Panc1 (cell line): Measurements from ENCODE around the gene ELMOD3. TPM values are rescaled to one million over a fixed set of nuclear protein-coding genes. Genes with fewer than 3 reads are reported as not detected.
A peak's percentile ranks its signal among the peaks of the same experiment; 100 is the strongest.

ENCODE experiments used
- ATAC-seq: fragments of 200-7000 bp; cut with Tn5 transposase; 2 replicates; pipeline ENCODE4 v1.9.1; 2020; ENCODE audit warnings: mild to moderate bottlenecking, moderate library complexity
- BruUV-seq: library from RNA; stranded (reverse); fragments of 400-500 nt; replicated peaks from 2 replicates; lab custom pipeline; 2021; lab: Mats Ljungman, UMichigan
- CTCF ChIA-PET: fragments of 300-600 bp; sonication (Branson Sonifier 250); formaldehyde crosslinking; loops from one replicate; lab custom pipeline; 2022; ENCODE audit warnings: antibody characterized with exemption; lab: Charles Lee
- POLR2A ChIA-PET: fragments of 300-600 bp; sonication (Branson Sonifier 250); formaldehyde crosslinking; loops from one replicate; lab custom pipeline; 2022; ENCODE audit warnings: antibody characterized with exemption; lab: Charles Lee
- DNase-seq: peaks from one replicate; pipeline ENCODE4 v3.0.0-alpha.2; 2010; ENCODE audit warnings: low read depth, low spot score
- H3K27ac ChIP-seq: 2 replicates; pipeline ENCODE4 v1.5.1; 2011; ENCODE audit warnings: mild to moderate bottlenecking, low read length, inconsistent platforms
- H3K27me3 ChIP-seq: fragments of 200-500 bp; sonication (Bioruptor generic); 2 replicates; pipeline ENCODE4 v1.6.0; 2014; ENCODE audit warnings: low read length, inconsistent platforms; ENCODE audit not compliant: control insufficient read depth, insufficient read depth
- H3K36me3 ChIP-seq: fragments of 200-500 bp; sonication (Bioruptor generic); 2 replicates; pipeline ENCODE4 v1.5.1; 2014; ENCODE audit warnings: inconsistent platforms, mild to moderate bottlenecking, low read length, moderate library complexity; ENCODE audit not compliant: control insufficient read depth, insufficient read depth
- H3K4me1 ChIP-seq: 2 replicates; pipeline ENCODE4 v1.5.1; 2011; ENCODE audit warnings: inconsistent platforms, mild to moderate bottlenecking, low read length, moderate library complexity; ENCODE audit not compliant: control insufficient read depth, insufficient read depth
- H3K4me3 ChIP-seq, 2 experiments: 2 replicates each; pipeline ENCODE4 v1.5.1; 2011 to 2012; ENCODE audit warnings: low read depth in 2 of 2, low read length in 2 of 2, mild to moderate bottlenecking in 2 of 2, inconsistent platforms in 1 of 2, moderate library complexity in 1 of 2
- H3K9me3 ChIP-seq: fragments of 200-500 bp; sonication (Bioruptor generic); 2 replicates; pipeline ENCODE4 v1.5.1; 2014; ENCODE audit warnings: low read depth, mild to moderate bottlenecking, inconsistent platforms, low read length, moderate library complexity; ENCODE audit not compliant: control insufficient read depth, insufficient read depth
- CTCF ChIP-seq: fragments of 450-650 bp; IDR thresholded peaks from 2 replicates; pipeline ENCODE4 v1.5.1; 2017; ENCODE audit warnings: mild to moderate bottlenecking
- POLR2AphosphoS5 ChIP-seq: IDR thresholded peaks from 2 replicates; pipeline ENCODE4 v1.6.1; 2012; ENCODE audit warnings: mild to moderate bottlenecking, low read depth, low read length, moderate library complexity
- REST ChIP-seq, 2 experiments: IDR thresholded peaks; 2 replicates each; pipeline ENCODE4 v1.6.1; 2011 to 2012; ENCODE audit warnings: low read depth in 2 of 2, control low read depth in 1 of 2, low read length in 1 of 2, mild to moderate bottlenecking in 1 of 2, moderate library complexity in 1 of 2; ENCODE audit not compliant: insufficient read depth in 1 of 2
- SIN3A ChIP-seq: IDR thresholded peaks from 2 replicates; pipeline ENCODE4 v1.6.1; 2012; ENCODE audit warnings: low read depth, mild to moderate bottlenecking, low read length, moderate library complexity, borderline replicate concordance; ENCODE audit not compliant: insufficient read depth
- TCF7L2 ChIP-seq: IDR thresholded peaks from 2 replicates; pipeline ENCODE4 v1.6.1; 2011; ENCODE audit warnings: mild to moderate bottlenecking, low read depth, low read length, inconsistent platforms
- in situ Hi-C: cut with HindIII; loops from 2 replicates; pipeline ENCODE4 v1.10.0; 2016; ENCODE audit warnings: low sequenced_read_pairs, low pct_unique_long_range_greater_than_20kb
- intact Hi-C: fragments of 100-400 bp; cut with micrococcal nuclease; formaldehyde crosslinking; loops from one replicate; pipeline ENCODE4 v1.10.0; 2022; ENCODE audit not compliant: unreplicated experiment
- total RNA-seq: library from RNA; stranded (reverse); gene quantifications from one replicate; pipeline ENCODE4 v1.2.1, GENCODE V29; 2021; ENCODE audit not compliant: unreplicated experiment

Gene ELMOD3
- total RNA-seq, 1 experiment from 2014 or later: 14.8 TPM

- intact Hi-C loops: no loop called here
- Histone ChIP-seq H3K27me3 (no peaks in the 10 kb centered on the region), H3K9me3 (no peaks in the 10 kb centered on the region), H3K4me3 (peak overlapping the region; percentile 27 to 36), H3K27ac (peak overlapping the region; percentile 95), H3K36me3 (no peaks in the 10 kb centered on the region), H3K4me1 (peaks cover 64% of the 10 kb centered on the region)
- TF ChIP-seq POLR2AphosphoS5: peak; percentile 53; the same call in 1 of the 2 replicates
- TF ChIP-seq REST (IDR thresholded peaks at IDR 0.05; ENCODE audit: insufficient read depth in 1 of 2, low read depth in 2 of 2, low read length in 1 of 2): no peak
- ATAC-seq (peak; percentile 70), DNase-seq (no peak)
- BruUV-seq: no TSS peak
- ChIA-PET CTCF (interaction anchor here (0.5 to 0.8 kb wide), 2 partner anchors 30 to 270 kb away, joined by 3 to 5 read pairs; no protein-coding TSS in a partner anchor), POLR2A (interaction anchor here (0.6 to 1.9 kb wide), 9 partner anchors 16 to 108 kb away, joined by 3 to 7 read pairs (median 5); partner anchors contain the start of gene MAT2A)
- in situ Hi-C loops: no loop called here
These were observed 83.1 kb downstream of the ELMOD3 start for GRCh38 chr2:85437488-85438200.

DNA sequence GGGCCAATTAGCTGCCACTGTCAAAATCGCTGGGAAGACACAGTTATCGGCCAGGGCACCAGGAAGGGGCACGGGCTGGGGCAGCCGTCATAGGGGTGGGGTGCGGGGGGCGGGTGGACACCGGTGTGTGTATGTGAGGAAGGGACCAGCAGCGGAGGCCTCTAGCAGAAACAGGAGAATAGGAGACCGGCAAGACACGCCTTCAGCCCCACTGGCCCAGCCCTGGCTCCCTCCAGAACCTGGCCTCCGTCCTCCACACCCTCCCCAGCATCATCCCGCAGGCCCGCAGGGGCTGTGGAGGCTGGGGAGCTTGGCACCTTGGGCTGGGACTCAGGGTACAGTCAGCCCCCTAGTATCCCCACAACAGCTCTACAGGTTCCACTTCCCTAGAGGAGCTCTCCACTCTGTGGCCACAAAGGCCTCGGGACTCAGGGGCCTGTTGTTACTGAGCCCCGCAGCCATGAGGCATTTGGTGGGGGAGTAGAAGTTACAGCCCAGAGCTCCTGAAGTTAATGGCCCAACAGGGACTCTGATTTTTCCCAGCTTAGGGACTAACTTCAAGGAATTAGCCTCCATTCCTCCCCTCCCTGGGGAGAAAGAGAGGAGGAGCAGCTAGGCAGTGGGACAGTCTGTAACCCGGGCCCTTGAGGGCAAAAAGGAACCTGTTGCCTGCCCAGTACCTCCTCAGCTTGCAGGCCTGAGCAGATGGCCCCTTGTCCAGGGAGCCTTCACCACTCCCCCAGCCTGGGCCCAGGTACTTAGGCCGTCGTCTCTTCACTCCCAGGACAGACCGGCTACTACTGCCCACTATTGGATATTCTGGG, 83.8 kb downstream of the ELMOD3 start:
- intact Hi-C loops: no loop called here
- no peaks in the 10 kb centered on the region for H3K9me3 ChIP-seq
- in situ Hi-C loops: no loop called here
- no TSS peak for BruUV-seq
- peaks cover 56% of the 10 kb centered on the region for H3K4me1 ChIP-seq
- POLR2A ChIA-PET: interaction anchor here (0.5 to 1.9 kb wide), 4 partner anchors 17 to 165 kb away, joined by 4 to 5 read pairs (median 4); partner anchors contain the start of gene MAT2A
- no peaks in the 10 kb centered on the region for H3K36me3 ChIP-seq
- TF ChIP-seq TCF7L2 (no peak), REST (IDR thresholded peaks at IDR 0.05; ENCODE audit: insufficient read depth in 1 of 2, low read depth in 2 of 2, low read length in 1 of 2) (no peak), SIN3A (no peak), CTCF (no peak), POLR2AphosphoS5 (no peak)
- CTCF ChIA-PET: no interaction called here
- H3K4me3 ChIP-seq: peak overlapping the region in 1 of 2 experiments; percentile 35; a peak in 3 of 4 replicates
- no peak for DNase-seq
- no peaks in the 10 kb centered on the region for H3K27me3 ChIP-seq
- ATAC-seq: peak; percentile 20
- H3K27ac ChIP-seq: peak overlapping the region; percentile 95
